Measurements from ENCODE around the gene MICAL3.
"Not testable (repeated sequence)": the region's sequence is repeated elsewhere in the genome, so short reads cannot be mapped to it uniquely, and the experiment has no call there.

Gene MICAL3

GRCh38 chr22:17880020-17880419, 144.3 kb downstream of the MICAL3 start:
- Histone ChIP-seq H3K27me3 (ENCODE audit: insufficient read depth, poor library complexity, severe bottlenecking) (no peaks in the 10 kb centered on the region), H3K4me3 (ENCODE audit: severe bottlenecking) (no peak overlapping the region), H3K9me3 (ENCODE audit: severe bottlenecking) (no peaks in the 10 kb centered on the region), H3K36me3 (ENCODE audit: low read depth) (peaks cover 49% of the 10 kb centered on the region), H3K4me1 (ENCODE audit: insufficient read depth, poor library complexity, severe bottlenecking) (peaks cover 14% of the 10 kb centered on the region), H3K27ac (ENCODE audit: poor library complexity, severe bottlenecking) (no peak overlapping the region)
- ATAC-seq (ENCODE audit: low read depth) (no peak), DNase-seq (ENCODE audit: low spot score) (no peak)
- no peak for TF ChIP-seq CTCF (IDR thresholded peaks at IDR 0.05; ENCODE audit: poor library complexity, severe bottlenecking)

- Histone ChIP-seq H3K9me3 (ENCODE audit: severe bottlenecking) (no peaks in the 10 kb centered on the region), H3K27me3 (ENCODE audit: insufficient read depth, poor library complexity, severe bottlenecking) (no peaks in the 10 kb centered on the region)
- no peak for TF ChIP-seq CTCF (IDR thresholded peaks at IDR 0.05; ENCODE audit: poor library complexity, severe bottlenecking)
These were observed 145.4 kb downstream of the MICAL3 start for GRCh38 chr22:17878941-17879340.

GRCh38 chr22:17878186-17878694, 146.1 kb downstream of the MICAL3 start:
- Histone ChIP-seq H3K4me1 (ENCODE audit: insufficient read depth, poor library complexity, severe bottlenecking) (no peaks in the 10 kb centered on the region), H3K27me3 (ENCODE audit: insufficient read depth, poor library complexity, severe bottlenecking) (no peaks in the 10 kb centered on the region), H3K4me3 (ENCODE audit: severe bottlenecking) (no peak overlapping the region), H3K9me3 (ENCODE audit: severe bottlenecking) (no peaks in the 10 kb centered on the region), H3K36me3 (ENCODE audit: low read depth) (peaks cover 48% of the 10 kb centered on the region), H3K27ac (ENCODE audit: poor library complexity, severe bottlenecking) (no peak overlapping the region)
- no peak for TF ChIP-seq CTCF (IDR thresholded peaks at IDR 0.05; ENCODE audit: poor library complexity, severe bottlenecking)
- no peak for DNase-seq (ENCODE audit: low spot score)
- ATAC-seq (ENCODE audit: low read depth), result no peak

More at GRCh38 chr22:17878941-17879340, 145.4 kb downstream of the MICAL3 start:
- Histone ChIP-seq H3K36me3 (ENCODE audit: low read depth) (peaks cover 50% of the 10 kb centered on the region), H3K4me3 (ENCODE audit: severe bottlenecking) (no peak overlapping the region), H3K27ac (ENCODE audit: poor library complexity, severe bottlenecking) (no peak overlapping the region), H3K4me1 (ENCODE audit: insufficient read depth, poor library complexity, severe bottlenecking) (peaks cover 4% of the 10 kb centered on the region)
- ATAC-seq (ENCODE audit: low read depth) (no peak), DNase-seq (ENCODE audit: low spot score) (no peak)

GRCh38 chr22:17876878-17877855, 147.2 kb downstream of the MICAL3 start:
- not testable (repeated sequence) for H3K4me3 ChIP-seq (ENCODE audit: severe bottlenecking); DNase-seq (ENCODE audit: low spot score); H3K4me1 ChIP-seq (ENCODE audit: insufficient read depth, poor library complexity, severe bottlenecking); H3K27ac ChIP-seq (ENCODE audit: poor library complexity, severe bottlenecking); H3K27me3 ChIP-seq (ENCODE audit: insufficient read depth, poor library complexity, severe bottlenecking); ATAC-seq (ENCODE audit: low read depth); H3K9me3 ChIP-seq (ENCODE audit: severe bottlenecking)
- peaks cover 48% of the 10 kb centered on the region for H3K36me3 ChIP-seq (ENCODE audit: low read depth)

GRCh38 chr22:17876306-17876831, 148.0 kb downstream of the MICAL3 start:
- Histone ChIP-seq H3K27ac (ENCODE audit: poor library complexity, severe bottlenecking) (no peak overlapping the region), H3K36me3 (ENCODE audit: low read depth) (peaks cover 52% of the 10 kb centered on the region), H3K9me3 (ENCODE audit: severe bottlenecking) (no peaks in the 10 kb centered on the region), H3K4me1 (ENCODE audit: insufficient read depth, poor library complexity, severe bottlenecking) (peaks cover 4% of the 10 kb centered on the region), H3K27me3 (ENCODE audit: insufficient read depth, poor library complexity, severe bottlenecking) (no peaks in the 10 kb centered on the region), H3K4me3 (ENCODE audit: severe bottlenecking) (no peak overlapping the region)
- no peak for TF ChIP-seq CTCF (IDR thresholded peaks at IDR 0.05; ENCODE audit: poor library complexity, severe bottlenecking)
- DNase-seq (ENCODE audit: low spot score), result no peak
- peak; percentile 41 for ATAC-seq (ENCODE audit: low read depth)
